ENCODE measurements around the gene TRMT10A. TPM values are rescaled to one million over a fixed set of nuclear protein-coding genes. Genes with fewer than 3 reads are reported as not detected.

TRMT10A gene
- total and polyA plus RNA-seq, 2 of the 13 experiments (the other 11 are each of a cell fraction or from before 2014, with no cell fraction given): 3.9 to 12.6 TPM

DNA sequence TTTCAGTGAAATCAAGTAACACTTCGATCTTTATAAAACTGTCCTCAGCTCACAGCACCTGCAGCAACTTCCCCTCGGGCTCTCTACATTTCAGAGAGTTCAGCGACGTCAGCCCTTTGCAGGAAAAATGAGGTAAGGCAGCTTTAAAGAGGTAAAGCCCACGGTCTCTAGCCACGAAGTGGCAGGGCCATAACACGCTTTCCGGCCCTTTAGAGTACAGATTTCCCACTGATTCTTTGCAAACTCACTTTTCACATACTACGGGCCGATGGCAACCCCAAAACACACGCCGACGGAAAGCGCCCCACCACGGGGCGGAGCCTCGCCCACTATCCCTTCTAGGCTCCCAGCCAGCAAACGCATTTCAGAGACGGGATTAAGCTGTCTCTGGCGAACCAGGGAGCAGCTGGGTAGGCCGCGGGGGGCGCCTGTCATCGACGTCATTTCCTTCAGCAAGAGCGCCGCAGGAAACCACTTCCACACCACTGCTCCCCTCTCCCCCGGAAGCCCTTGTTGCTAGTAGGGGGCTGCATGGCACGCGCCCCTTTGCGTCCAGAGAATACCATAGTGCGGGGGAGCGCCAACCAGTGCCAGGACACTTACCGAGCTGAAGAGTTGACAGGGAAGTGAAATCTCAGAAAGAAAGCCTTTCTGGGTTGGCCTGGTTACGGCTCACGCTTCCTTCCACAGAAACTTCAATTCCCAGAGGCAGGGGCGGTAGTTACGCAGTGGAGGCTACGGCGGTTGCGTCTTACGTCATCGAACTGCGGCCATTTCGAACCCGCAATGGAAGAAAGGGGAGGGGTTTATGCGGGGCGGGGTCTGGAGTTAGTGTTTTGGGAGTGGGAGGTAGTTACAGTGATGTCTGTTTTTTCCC is at the start of gene TRMT10A (continued):
- no peak for TF ChIP-seq ZBED4 (CRISPR knock-in tag; IDR thresholded peaks at IDR 0.05; ENCODE audit: borderline replicate concordance)
- no peak for TF ChIP-seq ZFP90 (CRISPR knock-in tag; IDR thresholded peaks at IDR 0.05; ENCODE audit: borderline replicate concordance)
- TF ChIP-seq MXD3 (CRISPR knock-in tag; IDR thresholded peaks at IDR 0.05): no peak
- peak; percentile 97 for TF ChIP-seq GABPB1 (CRISPR knock-in tag; IDR thresholded peaks at IDR 0.05)
- no peak for TF ChIP-seq ZNF816 (CRISPR knock-in tag; IDR thresholded peaks at IDR 0.05; ENCODE audit: borderline replicate concordance)
- TF ChIP-seq, protein P1, sequence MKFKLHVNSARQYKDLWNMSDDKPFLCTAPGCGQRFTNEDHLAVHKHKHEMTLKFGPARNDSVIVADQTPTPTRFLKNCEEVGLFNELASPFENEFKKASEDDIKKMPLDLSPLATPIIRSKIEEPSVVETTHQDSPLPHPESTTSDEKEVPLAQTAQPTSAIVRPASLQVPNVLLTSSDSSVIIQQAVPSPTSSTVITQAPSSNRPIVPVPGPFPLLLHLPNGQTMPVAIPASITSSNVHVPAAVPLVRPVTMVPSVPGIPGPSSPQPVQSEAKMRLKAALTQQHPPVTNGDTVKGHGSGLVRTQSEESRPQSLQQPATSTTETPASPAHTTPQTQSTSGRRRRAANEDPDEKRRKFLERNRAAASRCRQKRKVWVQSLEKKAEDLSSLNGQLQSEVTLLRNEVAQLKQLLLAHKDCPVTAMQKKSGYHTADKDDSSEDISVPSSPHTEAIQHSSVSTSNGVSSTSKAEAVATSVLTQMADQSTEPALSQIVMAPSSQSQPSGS (CRISPR knock-in tag; IDR thresholded peaks at IDR 0.05): peak; percentile 69
- no peak for TF ChIP-seq MEIS2 (CRISPR knock-in tag; IDR thresholded peaks at IDR 0.05)
- TF ChIP-seq ZNF138 (CRISPR knock-in tag; IDR thresholded peaks at IDR 0.05; ENCODE audit: low read depth): no peak
- no peak for TF ChIP-seq ZFP36 (IDR thresholded peaks at IDR 0.05; ENCODE audit: borderline replicate concordance, low read depth, low read length, partially characterized antibody)
- TF ChIP-seq THAP9 (CRISPR knock-in tag; IDR thresholded peaks at IDR 0.05; ENCODE audit: borderline replicate concordance): peak; percentile 95
- TF ChIP-seq, protein P2, sequence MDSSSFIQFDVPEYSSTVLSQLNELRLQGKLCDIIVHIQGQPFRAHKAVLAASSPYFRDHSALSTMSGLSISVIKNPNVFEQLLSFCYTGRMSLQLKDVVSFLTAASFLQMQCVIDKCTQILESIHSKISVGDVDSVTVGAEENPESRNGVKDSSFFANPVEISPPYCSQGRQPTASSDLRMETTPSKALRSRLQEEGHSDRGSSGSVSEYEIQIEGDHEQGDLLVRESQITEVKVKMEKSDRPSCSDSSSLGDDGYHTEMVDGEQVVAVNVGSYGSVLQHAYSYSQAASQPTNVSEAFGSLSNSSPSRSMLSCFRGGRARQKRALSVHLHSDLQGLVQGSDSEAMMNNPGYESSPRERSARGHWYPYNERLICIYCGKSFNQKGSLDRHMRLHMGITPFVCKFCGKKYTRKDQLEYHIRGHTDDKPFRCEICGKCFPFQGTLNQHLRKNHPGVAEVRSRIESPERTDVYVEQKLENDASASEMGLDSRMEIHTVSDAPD (CRISPR knock-in tag; IDR thresholded peaks at IDR 0.05): no peak
- no peak for TF ChIP-seq CAMTA2 (CRISPR knock-in tag; IDR thresholded peaks at IDR 0.05; ENCODE audit: borderline replicate concordance)
- TF ChIP-seq ZNF296 (CRISPR knock-in tag; conservative IDR thresholded peaks at IDR 0.05): no peak
- TF ChIP-seq CCAR2 (optimal IDR thresholded peaks at IDR 0.05; ENCODE audit: low read depth, low read length): no peak
- TF ChIP-seq TARDBP (CRISPR knock-in tag; IDR thresholded peaks at IDR 0.05): peak; percentile 59

Data from HepG2 (cell line).